H1 (cell line): ENCODE results near the gene MAP2K7. TPM values are rescaled to one million over a fixed set of nuclear protein-coding genes. Genes with fewer than 3 reads are reported as not detected.

ENCODE experiments used
- CTCF ChIA-PET: fragments of 300-600 bp; sonication (Branson Sonifier 250); formaldehyde crosslinking; loops from one replicate; lab custom pipeline; 2021; ENCODE audit not compliant: partially characterized antibody; lab: Charles Lee
- POLR2A ChIA-PET: fragments of 300-600 bp; sonication (Branson Sonifier 250); formaldehyde crosslinking; loops from one replicate; lab custom pipeline; 2021; ENCODE audit warnings: inconsistent platforms; ENCODE audit not compliant: partially characterized antibody; lab: Charles Lee
- DNase-seq, 2 experiments: peaks; one replicate each; pipeline versions ENCODE4 v3.0.0 to v3.0.0-alpha.2; 2010 to 2022; ENCODE audit warnings: low spot score in 2 of 2, low read depth in 1 of 2, mixed read lengths in 1 of 2
- FAIRE-seq: peaks from 2 replicates; lab custom pipeline; 2011; peaks lifted over from hg19 to GRCh38; lab: Jason Lieb, UNC
- H2AFZ ChIP-seq: 2 replicates; pipeline ENCODE4 v1.8.1; 2012; ENCODE audit warnings: low read length, inconsistent platforms
- H2AK5ac ChIP-seq: 2 replicates; pipeline ENCODE4 v1.6.1; 2013; ENCODE audit warnings: low read depth, low read length
- H2BK120ac ChIP-seq: replicated peaks from 2 replicates; pipeline ENCODE3; 2013; ENCODE audit warnings: low read depth, low read length, inconsistent platforms
- H2BK12ac ChIP-seq: 2 replicates; pipeline ENCODE4 v1.6.1; 2013; ENCODE audit warnings: low read depth, low read length
- H2BK15ac ChIP-seq: 2 replicates; pipeline ENCODE4 v1.6.1; 2013; ENCODE audit warnings: low read length
- H2BK20ac ChIP-seq: 2 replicates; pipeline ENCODE4 v1.6.1; 2013; ENCODE audit warnings: low read length
- H2BK5ac ChIP-seq: 2 replicates; pipeline ENCODE4 v1.6.1; 2013; ENCODE audit warnings: low read depth, low read length
- H3K14ac ChIP-seq: 2 replicates; pipeline ENCODE4 v1.6.1; 2013; ENCODE audit warnings: inconsistent platforms; ENCODE audit not compliant: insufficient read length
- H3K18ac ChIP-seq: 2 replicates; pipeline ENCODE4 v1.6.1; 2013; ENCODE audit warnings: low read length; ENCODE audit errors: extremely low read depth
- H3K23ac ChIP-seq: 2 replicates; pipeline ENCODE4 v1.6.1; 2013; ENCODE audit warnings: inconsistent platforms; ENCODE audit not compliant: insufficient read length
- H3K23me2 ChIP-seq: 2 replicates; pipeline ENCODE4 v1.6.1; 2013; ENCODE audit warnings: low read depth, low read length
- H3K27ac ChIP-seq: 2 replicates; pipeline ENCODE4 v1.6.1; 2011; ENCODE audit warnings: low read depth, low read length, inconsistent platforms
- H3K27me3 ChIP-seq, 4 experiments: replicated peaks in 1 of 4; 1 replicate in 1 of 4; 2 replicates in 3 of 4; pipeline versions ENCODE4 v1.6.1 to v1.8.1; 2011 to 2013; ENCODE audit warnings: low read length in 3 of 4, mild to moderate bottlenecking in 3 of 4, inconsistent platforms in 2 of 4, mixed read lengths in 2 of 4, moderate library complexity in 1 of 4; ENCODE audit not compliant: control insufficient read depth in 3 of 4, insufficient read depth in 3 of 4; ENCODE audit errors: extremely low read depth in 1 of 4
- H3K36me3 ChIP-seq, 4 experiments: 2 replicates each; pipeline versions ENCODE4 v1.6.1 to v1.8.1; 2011 to 2013; ENCODE audit warnings: mild to moderate bottlenecking in 4 of 4, low read length in 3 of 4, moderate library complexity in 2 of 4, control low read depth in 1 of 4, inconsistent platforms in 1 of 4; ENCODE audit not compliant: insufficient read depth in 4 of 4, control insufficient read depth in 2 of 4
- H3K4ac ChIP-seq: replicated peaks from 2 replicates; pipeline ENCODE3; 2013; ENCODE audit warnings: low read length, low read depth, mixed read lengths, inconsistent platforms; ENCODE audit not compliant: insufficient read length
- H3K4me1 ChIP-seq, 4 experiments: replicated peaks in 1 of 4; 1 replicate in 1 of 4; 2 replicates in 3 of 4; pipeline versions ENCODE4 v1.6.1 to v1.8.1; 2011 to 2013; ENCODE audit warnings: low read length in 3 of 4, inconsistent platforms in 2 of 4, mixed read lengths in 1 of 4; ENCODE audit not compliant: insufficient read depth in 4 of 4, control insufficient read depth in 3 of 4
- H3K4me2 ChIP-seq, 2 experiments: 2 replicates each; pipeline versions ENCODE4 v1.6.1 to v1.8.1; 2011 to 2013; ENCODE audit warnings: low read depth in 2 of 2, low read length in 2 of 2, control low read depth in 1 of 2, inconsistent platforms in 1 of 2, mild to moderate bottlenecking in 1 of 2; ENCODE audit not compliant: insufficient read depth in 1 of 2
- H3K4me3 ChIP-seq, 4 experiments: fragments of 200-600, 300-600 bp in 1 of 4; sonication (generic), shearing (Covaris generic), sonication (Bioruptor Twin) in 1 of 4; 2 replicates each; pipeline versions ENCODE4 v1.5.1 to v1.8.1; 2011 to 2016; ENCODE audit warnings: low read length in 4 of 4, low read depth in 3 of 4, control low read depth in 2 of 4, inconsistent platforms in 2 of 4, mild to moderate bottlenecking in 2 of 4, mixed read lengths in 1 of 4, moderate library complexity in 1 of 4; ENCODE audit not compliant: insufficient read depth in 2 of 4; ENCODE audit errors: extremely low read depth in 1 of 4
- H3K56ac ChIP-seq: replicated peaks from 2 replicates; pipeline ENCODE3; 2013; ENCODE audit warnings: low read depth, mild to moderate bottlenecking, mixed read lengths, low read length, inconsistent platforms; ENCODE audit not compliant: insufficient read length
- H3K79me1 ChIP-seq: 2 replicates; pipeline ENCODE4 v1.6.1; 2013; ENCODE audit warnings: low read depth, low read length, control low read depth
- H3K79me2 ChIP-seq, 2 experiments: 2 replicates each; pipeline versions ENCODE4 v1.6.1 to v1.8.1; 2012 to 2013; ENCODE audit warnings: low read length in 2 of 2, mild to moderate bottlenecking in 2 of 2, inconsistent platforms in 1 of 2; ENCODE audit not compliant: insufficient read depth in 2 of 2, control insufficient read depth in 1 of 2
- H3K9ac ChIP-seq, 4 experiments: replicated peaks in 1 of 4; 1 replicate in 1 of 4; 2 replicates in 3 of 4; pipeline versions ENCODE4 v1.6.1 to v1.8.1; 2011 to 2013; ENCODE audit warnings: low read depth in 3 of 4, low read length in 3 of 4, control low read depth in 2 of 4, mild to moderate bottlenecking in 2 of 4, moderate library complexity in 2 of 4, inconsistent platforms in 1 of 4; ENCODE audit errors: extremely low read depth in 1 of 4
- H3K9me3 ChIP-seq, 2 experiments: 2 replicates each; pipeline versions ENCODE4 v1.6.1 to v1.8.1; 2012 to 2013; ENCODE audit warnings: mild to moderate bottlenecking in 2 of 2, moderate library complexity in 2 of 2, control low read depth in 1 of 2, inconsistent platforms in 1 of 2, low read depth in 1 of 2, low read length in 1 of 2, mixed read lengths in 1 of 2; ENCODE audit not compliant: insufficient read depth in 2 of 2
- H4K20me1 ChIP-seq, 2 experiments: replicated peaks in 1 of 2; 2 replicates each; pipeline versions ENCODE3 to v1.8.1; 2011 to 2013; ENCODE audit warnings: inconsistent platforms in 2 of 2, low read length in 2 of 2, mild to moderate bottlenecking in 1 of 2; ENCODE audit not compliant: insufficient read depth in 2 of 2, control insufficient read depth in 1 of 2
- H4K5ac ChIP-seq: 2 replicates; pipeline ENCODE4 v1.6.1; 2013; ENCODE audit warnings: low read length, low read depth, mixed read lengths, inconsistent platforms; ENCODE audit not compliant: insufficient read length
- H4K8ac ChIP-seq: 2 replicates; pipeline ENCODE4 v1.8.0; 2013; ENCODE audit warnings: mild to moderate bottlenecking, moderate library complexity, low read length, inconsistent platforms; ENCODE audit not compliant: insufficient read depth; ENCODE audit errors: extremely low read depth
- H4K91ac ChIP-seq: replicated peaks from 2 replicates; pipeline ENCODE3; 2013; ENCODE audit warnings: low read length, mixed read lengths, inconsistent platforms; ENCODE audit not compliant: insufficient read length
- SP4 ChIP-seq: IDR thresholded peaks from 2 replicates; pipeline ENCODE4 v1.6.1; 2012; ENCODE audit warnings: low read length, inconsistent platforms
- SRF ChIP-seq: IDR thresholded peaks from 2 replicates; pipeline ENCODE4 v1.6.1; 2011; ENCODE audit warnings: mild to moderate bottlenecking, low read depth, low read length, moderate library complexity
- TAF1 ChIP-seq: IDR thresholded peaks from 2 replicates; pipeline ENCODE4 v1.6.1; 2011; ENCODE audit warnings: mild to moderate bottlenecking, low read depth, low read length
- WGBS, 2 experiments: shearing (Covaris generic) in 1 of 2; methylation state at CpG; one replicate each; pipeline versions ENCODE4 v1.1.6 to v1.1.7; 2013 to 2015; ENCODE audit warnings: low lambda C conversion rate in 2 of 2, mixed read lengths in 2 of 2, inconsistent platforms in 1 of 2, low coverage in 1 of 2, missing lambda C conversion rate in 1 of 2; ENCODE audit not compliant: insufficient replicate concordance in 2 of 2, insufficient coverage in 1 of 2, insufficient read length in 1 of 2; ENCODE audit errors: extremely low coverage in 1 of 2, missing lambda C conversion rate in 1 of 2; 5-methylcytosine and 5-hydroxymethylcytosine counted together
- polyA plus RNA-seq, 7 experiments: library from polyadenylated mRNA; depleted of rRNA in 3 of 7; stranded (reverse) in 5 of 7; unstranded in 2 of 7; fragments of >200 nt in 5 of 7; fragments of 200-250 nt in 2 of 7; gene quantifications; 1 replicate in 5 of 7; 2 replicates in 1 of 7; 4 replicates in 1 of 7; pipeline versions ENCODE4 v1.2.1 to v1.2.3, GENCODE V29; 2011 to 2013; ENCODE audit warnings: missing spikeins in 2 of 7, mixed read lengths in 2 of 7
- total RNA-seq: library from RNA; stranded (reverse); fragmentation: NEBNext Ultra II Directional; extraction: Animal tissue kit (Norgen Biotek cat#: 25700); gene quantifications from 2 replicates; pipeline ENCODE4 v1.2.1, GENCODE V29; 2021

MAP2K7 gene
- total and polyA plus RNA-seq, 2 of the 8 experiments (the other 6 are each of a cell fraction or from before 2014, with no cell fraction given) = 8.9 to 38.3 TPM

DNA sequence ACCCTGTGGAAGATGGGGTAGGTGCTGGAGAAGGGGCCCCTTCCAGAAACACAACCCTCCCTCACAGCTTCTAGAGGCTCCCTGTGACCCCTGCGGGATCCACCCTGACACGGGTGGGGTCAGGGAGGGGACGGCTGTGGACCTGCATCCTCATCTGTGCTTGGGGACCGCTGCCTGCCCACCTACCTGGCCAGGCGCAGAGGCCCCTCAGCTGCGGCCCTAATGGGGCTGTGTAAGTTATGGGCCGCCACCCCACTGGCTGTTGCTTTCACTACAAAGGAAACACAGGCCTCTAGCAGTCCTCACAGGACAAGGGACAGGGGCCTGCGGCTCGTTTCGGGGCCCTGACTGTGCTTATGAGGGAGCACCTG, 29.2 kb downstream of the MAP2K7 start:
- Histone ChIP-seq H3K27ac (no peak overlapping the region), H2BK5ac (no peak overlapping the region), H4K5ac (no peak overlapping the region), H4K20me1 (peaks cover 6 to 12% of the 10 kb centered on the region in 2 experiments), H2BK120ac (no peak overlapping the region), H3K36me3 (peaks cover 26 to 73% (median 53%) of the 10 kb centered on the region in 4 experiments), H3K4ac (no peak overlapping the region), H3K14ac (no peak overlapping the region), H3K9ac (no peak overlapping the region), H3K23ac (no peak overlapping the region), H3K79me1 (no peaks in the 10 kb centered on the region), H3K79me2 (no peaks in the 10 kb centered on the region), H2BK12ac (no peak overlapping the region), H3K23me2 (no peaks in the 10 kb centered on the region), H3K4me1 (no peaks in the 10 kb centered on the region), H3K4me3 (no peak overlapping the region), H3K56ac (no peak overlapping the region), H4K8ac (no peak overlapping the region), H2AFZ (no peak overlapping the region), H2BK15ac (no peak overlapping the region), H3K4me2 (no peak overlapping the region), H2AK5ac (no peak overlapping the region), H4K91ac (no peak overlapping the region), H3K27me3 (no peaks in the 10 kb centered on the region), H2BK20ac (no peak overlapping the region), H3K9me3 (no peaks in the 10 kb centered on the region), H3K18ac (no peak overlapping the region)
- TF ChIP-seq SRF (no peak), SP4 (no peak), TAF1 (no peak)
- FAIRE-seq = no peak
- DNase-seq = no peak
- WGBS, 2 experiments = 86% methylated on average over 4 of the region's 10 CpGs; no CpG with 5 or more reads in 1 of the 2 experiments
- CTCF ChIA-PET = interaction anchor here (0.6 to 4.1 kb wide), 4 partner anchors 11 to 339 kb away, joined by 3 to 28 read pairs (median 4); partner anchors contain the start of gene TIMM44
- POLR2A ChIA-PET = interaction anchor here (2.2 to 10.4 kb wide), 2 partner anchors 9 to 189 kb away, joined by 5 to 205 read pairs; partner anchors contain the start of gene TIMM44
